MM.1S (cell line): ENCODE data around the gene DYNLT3.

ENCODE experiments used
- DNase-seq: peaks from one replicate; pipeline ENCODE4 v3.0.0-alpha.2; 2015
- H2AFZ ChIP-seq: fragments of 300-600 bp; sonication (generic); 2 replicates; pipeline ENCODE4 v1.6.0; 2016; ENCODE audit warnings: antibody characterized with exemption, low read length
- H3F3A ChIP-seq: fragments of 300-600 bp; sonication (generic); 2 replicates; pipeline ENCODE4 v1.6.1; 2016; ENCODE audit warnings: mild to moderate bottlenecking, antibody characterized with exemption, low read length, moderate library complexity, mixed read lengths; ENCODE audit not compliant: insufficient read depth
- H3K27ac ChIP-seq: fragments of 300-600 bp; sonication (generic); 2 replicates; pipeline ENCODE4 v1.5.1; 2016; ENCODE audit warnings: mild to moderate bottlenecking, low read length
- H3K27me3 ChIP-seq: fragments of 300-600 bp; sonication (generic); replicated peaks from 2 replicates; pipeline ENCODE4 v1.6.0; 2016; ENCODE audit warnings: low read length; ENCODE audit not compliant: insufficient read depth
- H3K36me3 ChIP-seq: fragments of 300-600 bp; sonication (generic); replicated peaks from 2 replicates; pipeline ENCODE4 v1.6.1; 2016; ENCODE audit warnings: mild to moderate bottlenecking, low read length, mixed read lengths; ENCODE audit not compliant: insufficient read depth
- H3K4me1 ChIP-seq: fragments of 300-600 bp; sonication (generic); 2 replicates; pipeline ENCODE4 v1.6.1; 2016; ENCODE audit warnings: low read length, mixed read lengths
- H3K4me2 ChIP-seq: fragments of 300-600 bp; sonication (generic); 2 replicates; pipeline ENCODE4 v1.6.0; 2016; ENCODE audit warnings: low read depth, low read length
- H3K4me3 ChIP-seq: fragments of 300-600 bp; sonication (generic); 2 replicates; pipeline ENCODE4 v1.5.1; 2016; ENCODE audit warnings: low read length, mixed read lengths
- H3K79me2 ChIP-seq: fragments of 300-600 bp; sonication (generic); 2 replicates; pipeline ENCODE4 v1.6.1; 2016; ENCODE audit warnings: mixed run types, low read length, mixed read lengths
- H3K9ac ChIP-seq: fragments of 300-600 bp; sonication (generic); 2 replicates; pipeline ENCODE4 v1.6.1; 2016; ENCODE audit warnings: low read length, mixed read lengths
- H3K9me2 ChIP-seq: fragments of 300-600 bp; sonication (generic); replicated peaks from 2 replicates; pipeline ENCODE4 v1.6.1; 2016; ENCODE audit warnings: mild to moderate bottlenecking, low read length, mixed read lengths; ENCODE audit not compliant: insufficient read depth
- H3K9me3 ChIP-seq: fragments of 300-600 bp; sonication (generic); replicated peaks from 2 replicates; pipeline ENCODE4 v1.6.1; 2016; ENCODE audit warnings: mild to moderate bottlenecking, low read length, mixed read lengths; ENCODE audit not compliant: insufficient read depth
- H4K20me1 ChIP-seq: fragments of 300-600 bp; sonication (generic); 2 replicates; pipeline ENCODE4 v1.6.1; 2016; ENCODE audit warnings: mild to moderate bottlenecking, low read length, moderate library complexity, mixed read lengths; ENCODE audit not compliant: insufficient read depth
- CTCF ChIP-seq: fragments of 300-600 bp; sonication (generic); IDR thresholded peaks from 2 replicates; pipeline ENCODE4 v1.5.1; 2016; ENCODE audit warnings: antibody characterized with exemption, low read length, mixed read lengths
- EZH2 ChIP-seq: fragments of 300-600 bp; sonication (generic); optimal IDR thresholded peaks from 2 replicates; pipeline ENCODE3; 2017; ENCODE audit warnings: low read depth, mild to moderate bottlenecking, antibody characterized with exemption, low read length, mixed read lengths
- EZH2phosphoT487 ChIP-seq: fragments of 300-600 bp; sonication (generic); IDR thresholded peaks from 2 replicates; pipeline ENCODE4 v1.6.1; 2018; ENCODE audit warnings: antibody characterized with exemption, low read length

DYNLT3 gene

GRCh38 chrX:37860721-37861120, 13.3 kb upstream of the DYNLT3 start:
- H3K4me2 ChIP-seq, result no peak overlapping the region
- no peaks in the 10 kb centered on the region for H3K27me3 ChIP-seq
- no peaks in the 10 kb centered on the region for H3K36me3 ChIP-seq
- H3F3A ChIP-seq, result no peaks in the 10 kb centered on the region
- no peak overlapping the region for H2AFZ ChIP-seq
- no peak overlapping the region for H3K27ac ChIP-seq
- no peaks in the 10 kb centered on the region for H4K20me1 ChIP-seq
- no peak overlapping the region for H3K9ac ChIP-seq
- no peaks in the 10 kb centered on the region for H3K9me3 ChIP-seq
- DNase-seq, result no peak
- no peak overlapping the region for H3K4me3 ChIP-seq
- H3K9me2 ChIP-seq, result no peaks in the 10 kb centered on the region
- H3K4me1 ChIP-seq, result no peaks in the 10 kb centered on the region
- TF ChIP-seq EZH2phosphoT487 (no peak), CTCF (no peak), EZH2 (no peak)
- H3K79me2 ChIP-seq, result no peaks in the 10 kb centered on the region

- no peaks in the 10 kb centered on the region for H3K9me2 ChIP-seq
- TF ChIP-seq EZH2 (no peak), CTCF (no peak), EZH2phosphoT487 (no peak)
- H4K20me1 ChIP-seq, result no peaks in the 10 kb centered on the region
- H3K4me3 ChIP-seq, result no peak overlapping the region
- no peak overlapping the region for H3K9ac ChIP-seq
- no peak overlapping the region for H3K4me2 ChIP-seq
- no peaks in the 10 kb centered on the region for H3K79me2 ChIP-seq
- no peaks in the 10 kb centered on the region for H3K9me3 ChIP-seq
- H3K27ac ChIP-seq, result no peak overlapping the region
- no peaks in the 10 kb centered on the region for H3F3A ChIP-seq
- no peaks in the 10 kb centered on the region for H3K36me3 ChIP-seq
- no peak overlapping the region for H2AFZ ChIP-seq
- no peaks in the 10 kb centered on the region for H3K4me1 ChIP-seq
- DNase-seq, result no peak
- no peaks in the 10 kb centered on the region for H3K27me3 ChIP-seq
Measured at GRCh38 chrX:37854748-37855147, 7.4 kb upstream of the DYNLT3 start.

GRCh38 chrX:37854148-37854547, 6.8 kb upstream of the DYNLT3 start:
- H2AFZ ChIP-seq, result no peak overlapping the region
- H3K27ac ChIP-seq, result no peak overlapping the region
- H3K79me2 ChIP-seq, result no peaks in the 10 kb centered on the region
- H3K4me2 ChIP-seq, result no peak overlapping the region
- DNase-seq, result no peak
- no peaks in the 10 kb centered on the region for H3K4me1 ChIP-seq
- H3K27me3 ChIP-seq, result no peaks in the 10 kb centered on the region
- H3K4me3 ChIP-seq, result no peak overlapping the region
- H3K9me3 ChIP-seq, result no peaks in the 10 kb centered on the region
- no peaks in the 10 kb centered on the region for H3K9me2 ChIP-seq
- H3K9ac ChIP-seq, result no peak overlapping the region
- no peaks in the 10 kb centered on the region for H3F3A ChIP-seq
- no peaks in the 10 kb centered on the region for H4K20me1 ChIP-seq
- no peak for TF ChIP-seq EZH2
- no peak for TF ChIP-seq CTCF
- no peak for TF ChIP-seq EZH2phosphoT487
- H3K36me3 ChIP-seq, result no peaks in the 10 kb centered on the region
